BLaER1 treated with 17β-estradiol and CSF1 and Interleukin-3, amounts not matched to agents 10 nM and 100 nM (cell line): Measurements from ENCODE around the gene GTF2F2.
A peak's percentile ranks its signal among the peaks of the same experiment; 100 is the strongest.

Experiments used
- H3K27ac ChIP-seq, 11 experiments: shearing (Covaris generic); formaldehyde crosslinking; 2 replicates each; pipeline ENCODE4 v1.8.1; 2022
- H3K27me3 ChIP-seq, 11 experiments: shearing (Covaris generic); formaldehyde crosslinking; 2 replicates each; pipeline ENCODE4 v1.8.1; 2022
- H3K36me3 ChIP-seq, 11 experiments: shearing (Covaris generic); formaldehyde crosslinking; 2 replicates each; pipeline ENCODE4 v1.8.1; 2022
- H3K4me1 ChIP-seq, 10 experiments: shearing (Covaris generic); formaldehyde crosslinking; 2 replicates each; pipeline ENCODE4 v1.8.1; 2022
- H3K4me2 ChIP-seq, 11 experiments: shearing (Covaris generic); formaldehyde crosslinking; 2 replicates each; pipeline ENCODE4 v1.8.1; 2022
- H3K4me3 ChIP-seq, 10 experiments: shearing (Covaris generic); formaldehyde crosslinking; 2 replicates each; pipeline ENCODE4 v1.8.1; 2022
- H3K9ac ChIP-seq, 11 experiments: shearing (Covaris generic); formaldehyde crosslinking; 2 replicates each; pipeline ENCODE4 v1.8.1; 2022
- H3K9me3 ChIP-seq, 11 experiments: shearing (Covaris generic); formaldehyde crosslinking; replicated peaks in 1 of 11; 2 replicates each; pipeline ENCODE4 v1.8.1; 2022
- H4K20me1 ChIP-seq, 11 experiments: shearing (Covaris generic); formaldehyde crosslinking; 2 replicates each; pipeline ENCODE4 v1.8.1; 2022
- Cebpa-rat ChIP-seq, 11 experiments: shearing (Covaris generic); IDR thresholded peaks; 2 replicates each; pipeline ENCODE4 v1.8.1; 2022

The GTF2F2 gene, protein sequence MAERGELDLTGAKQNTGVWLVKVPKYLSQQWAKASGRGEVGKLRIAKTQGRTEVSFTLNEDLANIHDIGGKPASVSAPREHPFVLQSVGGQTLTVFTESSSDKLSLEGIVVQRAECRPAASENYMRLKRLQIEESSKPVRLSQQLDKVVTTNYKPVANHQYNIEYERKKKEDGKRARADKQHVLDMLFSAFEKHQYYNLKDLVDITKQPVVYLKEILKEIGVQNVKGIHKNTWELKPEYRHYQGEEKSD

DNA sequence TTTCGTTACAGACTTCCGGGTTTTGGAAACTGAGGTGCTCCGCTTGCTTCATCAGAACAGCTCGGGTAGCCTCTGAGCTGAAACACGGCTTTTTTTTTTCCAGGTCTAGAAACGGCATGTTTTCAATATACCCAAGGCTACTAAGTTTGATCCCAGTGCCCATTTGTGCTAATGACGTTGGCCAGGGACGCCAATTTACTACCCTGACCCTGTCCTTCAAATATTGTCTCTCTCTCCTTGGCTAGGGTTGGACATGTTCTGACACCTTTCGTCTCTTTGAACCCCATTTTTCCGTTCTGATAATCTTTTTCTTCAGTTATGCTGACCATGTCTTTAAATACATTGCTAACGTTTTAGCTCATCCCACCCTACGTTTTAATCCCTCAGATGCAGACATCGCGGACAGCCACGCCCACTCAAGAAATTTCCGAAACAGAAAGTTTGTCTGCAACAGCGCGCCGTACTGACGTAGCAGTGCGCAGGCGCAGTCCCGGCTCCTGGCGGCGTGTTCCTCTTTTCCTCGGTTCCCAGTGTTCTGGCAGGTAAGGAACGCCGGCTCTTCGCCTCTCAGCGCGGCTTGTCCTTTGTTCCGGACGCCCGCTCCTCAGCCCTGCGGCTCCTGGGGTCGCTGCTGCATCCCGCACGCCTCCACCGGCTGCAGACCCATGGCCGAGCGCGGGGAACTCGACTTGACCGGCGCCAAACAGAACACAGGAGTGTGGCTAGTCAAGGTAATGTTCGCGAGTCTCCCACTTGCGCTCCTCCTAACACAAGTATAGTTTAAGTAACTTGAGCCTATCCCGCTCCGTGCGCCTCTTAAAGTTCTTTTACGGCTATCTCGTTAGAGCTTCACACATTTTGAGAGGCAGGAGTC lies at the start of gene GTF2F2:
Gene GTF2F2 (plus strand): TSS at position 520 of the 874 bp plus-strand sequence. CDS start 146 bp downstream, at position 666.
- Histone ChIP-seq H3K9ac (peak within 1 kb of the TSS; percentile 84 to 92 (median 90)), H3K4me3 (peak within 1 kb of the TSS; percentile 68 to 93 (median 87)), H3K36me3 (peaks cover 0 to 17% (median 11%) of the 10 kb centered on the region in 11 experiments; a peak in 11 of 22 replicates), H3K4me2 (peak within 1 kb of the TSS; percentile 75 to 93 (median 88)), H3K4me1 (peaks cover 19 to 23% (median 21%) of the 10 kb centered on the region in 10 experiments), H4K20me1 (peaks cover 0 to 44% (median 36%) of the 10 kb centered on the region in 11 experiments; a peak in 19 of 22 replicates), H3K27ac (peak within 1 kb of the TSS; percentile 52 to 89 (median 84)), H3K9me3 (no peaks in the 10 kb centered on the region), H3K27me3 (no peaks in the 10 kb centered on the region)
- TF ChIP-seq Cebpa-rat (IDR thresholded peaks at IDR 0.05) = no peak

DNA sequence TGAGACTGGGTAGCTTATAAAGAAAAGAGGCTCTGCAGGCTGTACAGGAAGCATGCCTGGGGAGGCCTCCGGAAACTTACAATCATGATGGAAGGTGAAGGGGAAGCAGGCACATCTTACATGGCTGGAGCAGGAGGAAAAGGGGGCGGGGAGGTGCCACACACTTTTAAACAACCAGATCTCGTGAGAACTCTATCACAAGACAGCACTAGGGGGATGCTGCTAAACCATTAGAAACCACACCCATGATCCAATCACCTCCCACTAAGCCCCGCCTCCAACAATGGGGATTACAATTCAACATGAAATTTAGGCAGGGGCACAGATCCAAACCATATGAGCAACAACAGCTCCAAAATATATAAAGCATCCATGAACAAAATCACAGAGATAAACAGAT lies 46.5 kb upstream of the GTF2F2 start:
- H3K4me1 ChIP-seq = peaks cover 3 to 11% (median 4%) of the 10 kb centered on the region in 10 experiments; a peak in 19 of 20 replicates
- no peaks in the 10 kb centered on the region for H3K9me3 ChIP-seq
- no peak for TF ChIP-seq Cebpa-rat (IDR thresholded peaks at IDR 0.05)
- no peaks in the 10 kb centered on the region for H4K20me1 ChIP-seq
- no peak overlapping the region for H3K9ac ChIP-seq
- no peak overlapping the region for H3K4me3 ChIP-seq
- no peaks in the 10 kb centered on the region for H3K36me3 ChIP-seq
- H3K27ac ChIP-seq = no peak overlapping the region
- H3K4me2 ChIP-seq = no peak overlapping the region
- no peaks in the 10 kb centered on the region for H3K27me3 ChIP-seq

DNA sequence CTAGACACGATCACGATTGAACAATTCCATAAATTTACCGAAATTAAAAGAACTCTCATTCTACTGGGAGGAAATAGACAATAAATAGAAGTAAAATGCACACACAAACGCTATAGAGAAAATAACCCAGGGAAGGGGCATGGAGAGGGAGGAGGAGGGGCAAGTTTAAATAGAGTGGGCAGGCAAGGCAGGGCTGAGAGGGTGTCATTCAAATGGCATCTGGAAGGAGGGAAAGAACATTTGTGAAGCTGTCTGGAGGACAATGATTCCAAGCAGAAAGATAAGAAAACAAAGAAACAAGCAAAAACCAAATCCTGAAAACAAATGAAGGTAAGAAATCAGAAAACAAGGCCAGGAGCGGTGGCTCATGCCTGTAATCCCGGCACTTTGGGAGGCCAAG lies 45.6 kb upstream of the GTF2F2 start:
- no peak for TF ChIP-seq Cebpa-rat (IDR thresholded peaks at IDR 0.05)
- peaks cover 0 to 2% (median 0%) of the 10 kb centered on the region in 10 experiments; a peak in 3 of 20 replicates for H3K4me1 ChIP-seq
- no peaks in the 10 kb centered on the region for H3K36me3 ChIP-seq
- no peaks in the 10 kb centered on the region for H3K9me3 ChIP-seq
- H3K27me3 ChIP-seq = no peaks in the 10 kb centered on the region
- H3K4me2 ChIP-seq = no peak overlapping the region
- H3K27ac ChIP-seq = no peak overlapping the region
- no peak overlapping the region for H3K9ac ChIP-seq
- H4K20me1 ChIP-seq = no peaks in the 10 kb centered on the region
- H3K4me3 ChIP-seq = no peak overlapping the region

DNA sequence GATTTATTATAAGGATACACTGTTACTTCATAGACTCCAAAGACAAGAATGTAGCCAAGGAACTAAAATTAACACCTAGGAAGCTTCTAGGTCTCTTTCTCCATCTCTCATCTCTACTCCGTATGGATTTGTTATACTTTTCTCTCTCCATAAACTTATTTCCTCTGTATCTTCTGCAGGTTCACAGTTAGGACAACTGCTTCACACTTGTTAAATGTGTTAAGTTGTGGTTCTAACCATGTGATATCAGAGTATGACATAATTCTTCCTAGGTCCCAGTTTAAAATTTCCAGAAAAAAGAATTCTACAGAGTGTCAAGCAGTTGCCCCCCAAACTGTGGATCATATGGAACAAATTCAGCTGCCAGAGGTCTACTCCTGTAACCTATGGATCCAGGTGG lies 42.3 kb upstream of the GTF2F2 start:
- Histone ChIP-seq H3K27me3 (no peaks in the 10 kb centered on the region), H4K20me1 (no peaks in the 10 kb centered on the region), H3K36me3 (no peaks in the 10 kb centered on the region), H3K27ac (no peak overlapping the region), H3K4me2 (no peak overlapping the region), H3K4me1 (no peaks in the 10 kb centered on the region), H3K4me3 (no peak overlapping the region), H3K9ac (no peak overlapping the region), H3K9me3 (no peaks in the 10 kb centered on the region)
- TF ChIP-seq Cebpa-rat (IDR thresholded peaks at IDR 0.05) = no peak

DNA sequence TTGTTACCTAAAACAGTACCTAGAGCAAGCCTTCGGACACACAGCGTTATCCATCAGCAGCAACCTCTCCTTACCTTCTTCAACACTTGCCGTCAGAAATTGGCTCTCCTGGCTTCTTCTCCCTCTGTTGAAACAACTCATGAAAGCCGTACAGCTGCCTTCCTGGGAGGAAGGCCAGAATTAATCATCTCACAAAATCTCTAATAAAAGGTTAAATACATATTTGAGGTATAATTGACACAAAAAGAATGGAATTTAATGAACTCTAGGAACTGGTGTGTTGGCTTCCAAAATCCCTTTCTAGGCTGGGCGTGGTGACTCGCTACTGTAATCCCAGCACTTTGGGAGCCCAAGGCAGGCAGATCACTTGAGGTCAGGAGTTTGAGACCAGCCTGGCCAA lies 37.3 kb upstream of the GTF2F2 start:
- Histone ChIP-seq H3K27ac (no peak overlapping the region), H3K9me3 (no peaks in the 10 kb centered on the region), H4K20me1 (no peaks in the 10 kb centered on the region), H3K36me3 (no peaks in the 10 kb centered on the region), H3K4me1 (no peaks in the 10 kb centered on the region), H3K27me3 (no peaks in the 10 kb centered on the region), H3K4me2 (no peak overlapping the region), H3K4me3 (no peak overlapping the region), H3K9ac (no peak overlapping the region)
- no peak for TF ChIP-seq Cebpa-rat (IDR thresholded peaks at IDR 0.05)

DNA sequence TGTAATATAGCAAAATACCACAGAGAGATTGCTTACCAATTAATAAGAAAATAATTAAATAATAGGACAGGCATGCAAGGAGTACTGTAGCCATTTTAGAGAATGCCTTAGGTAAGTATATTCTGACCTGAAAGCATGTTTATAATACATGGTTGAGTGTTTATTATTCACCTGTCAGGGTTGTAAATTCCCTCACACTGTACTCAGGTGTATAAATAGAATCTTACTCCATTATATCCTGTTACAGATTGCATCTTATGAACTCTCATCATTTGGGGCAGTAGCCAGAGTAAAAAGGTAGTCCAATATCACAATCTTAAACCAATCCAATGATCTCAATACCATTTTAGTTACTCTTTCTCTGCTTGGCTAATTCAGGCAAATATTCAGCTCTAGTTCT lies 35.8 kb upstream of the GTF2F2 start:
- Histone ChIP-seq H3K9ac (no peak overlapping the region), H3K27ac (no peak overlapping the region), H3K4me3 (no peak overlapping the region), H3K36me3 (no peaks in the 10 kb centered on the region), H4K20me1 (no peaks in the 10 kb centered on the region), H3K9me3 (no peaks in the 10 kb centered on the region), H3K4me2 (no peak overlapping the region), H3K27me3 (no peaks in the 10 kb centered on the region), H3K4me1 (no peaks in the 10 kb centered on the region)
- no peak for TF ChIP-seq Cebpa-rat (IDR thresholded peaks at IDR 0.05)

DNA sequence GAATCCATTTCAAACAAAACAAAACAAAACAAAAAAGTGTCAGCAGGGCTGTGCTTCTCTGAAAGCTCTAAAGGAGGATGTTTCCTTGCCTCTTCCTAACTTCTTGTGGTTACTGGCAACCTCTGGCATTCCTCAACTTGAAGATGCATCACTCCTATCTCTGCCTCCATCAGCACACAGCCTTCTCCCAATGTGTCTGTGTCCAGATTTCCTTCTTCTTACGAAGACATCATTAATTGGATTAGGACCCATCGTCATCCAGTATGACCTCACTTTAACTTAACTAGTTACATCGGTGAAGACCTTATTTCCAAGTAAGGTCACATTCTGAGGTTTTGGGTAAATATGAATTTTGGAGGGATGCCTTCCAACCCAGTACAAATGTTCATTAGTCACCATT lies 33.8 kb upstream of the GTF2F2 start:
- H3K4me2 ChIP-seq = no peak overlapping the region
- H3K27ac ChIP-seq = no peak overlapping the region
- H3K36me3 ChIP-seq = no peaks in the 10 kb centered on the region
- H3K4me3 ChIP-seq = no peak overlapping the region
- H3K9ac ChIP-seq = no peak overlapping the region
- no peak for TF ChIP-seq Cebpa-rat (IDR thresholded peaks at IDR 0.05)
- H3K27me3 ChIP-seq = no peaks in the 10 kb centered on the region
- H3K9me3 ChIP-seq = no peaks in the 10 kb centered on the region
- no peaks in the 10 kb centered on the region for H3K4me1 ChIP-seq
- H4K20me1 ChIP-seq = no peaks in the 10 kb centered on the region

DNA sequence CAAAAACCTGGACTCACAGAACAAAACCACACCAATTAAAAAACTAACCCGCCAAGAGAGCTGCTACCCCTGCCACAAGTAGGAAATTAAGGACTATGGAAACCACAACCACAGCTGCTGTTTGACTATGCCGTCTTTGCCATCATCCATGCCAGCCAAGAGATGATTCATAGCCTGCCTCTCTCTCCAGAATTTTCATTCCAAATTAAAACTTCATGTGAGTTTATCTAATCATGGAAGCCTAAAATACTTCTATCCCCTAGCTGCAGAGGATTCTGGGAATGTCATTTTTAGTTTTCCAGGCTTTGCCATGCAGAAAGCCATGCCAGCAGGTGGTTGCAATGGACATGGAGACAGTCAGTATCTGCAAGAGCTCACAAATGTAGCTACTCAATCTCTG lies 27.6 kb upstream of the GTF2F2 start:
- no peak for TF ChIP-seq Cebpa-rat (IDR thresholded peaks at IDR 0.05)
- no peaks in the 10 kb centered on the region for H3K27me3 ChIP-seq
- peaks cover 0 to 5% (median 0%) of the 10 kb centered on the region in 10 experiments; a peak in 1 of 20 replicates for H3K4me1 ChIP-seq
- H3K9ac ChIP-seq = no peak overlapping the region
- H3K9me3 ChIP-seq = no peaks in the 10 kb centered on the region
- H3K4me2 ChIP-seq = no peak overlapping the region
- H3K36me3 ChIP-seq = no peaks in the 10 kb centered on the region
- no peak overlapping the region for H3K4me3 ChIP-seq
- H4K20me1 ChIP-seq = no peaks in the 10 kb centered on the region
- no peak overlapping the region for H3K27ac ChIP-seq

DNA sequence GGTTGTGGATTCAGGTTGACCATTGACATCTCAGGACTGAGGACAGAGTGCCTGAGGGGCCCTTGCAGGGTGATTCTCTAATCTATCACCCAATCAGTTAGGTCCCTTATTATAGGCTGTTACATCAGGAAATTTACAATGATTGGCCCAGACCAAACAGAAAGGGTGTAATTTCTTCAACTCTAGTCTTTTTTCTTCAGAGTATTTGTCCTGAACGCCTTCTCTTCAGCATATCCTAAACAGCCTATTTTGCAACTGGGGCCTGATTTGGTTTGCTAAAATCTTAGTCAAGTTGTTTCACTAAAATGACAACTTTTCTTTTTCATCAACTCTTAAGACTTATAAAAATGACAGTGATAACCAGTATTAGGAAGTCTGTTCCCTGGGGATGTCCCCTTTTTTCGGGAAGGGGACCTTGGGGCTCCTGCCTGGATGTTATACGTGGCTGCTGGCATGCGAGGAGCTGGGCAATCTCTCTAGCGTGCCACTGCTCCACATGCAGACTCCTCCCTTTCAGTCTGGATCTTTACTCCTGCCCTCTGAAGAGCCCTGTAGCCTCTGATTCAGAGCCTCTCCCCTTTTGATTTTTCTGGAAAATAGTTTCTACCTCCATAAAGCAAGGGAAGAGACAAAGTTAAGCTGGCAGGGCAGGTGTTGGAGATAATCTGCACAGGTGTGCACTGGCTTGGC lies 19.6 kb upstream of the GTF2F2 start:
- no peaks in the 10 kb centered on the region for H3K9me3 ChIP-seq
- TF ChIP-seq Cebpa-rat (IDR thresholded peaks at IDR 0.05) = no peak
- H3K9ac ChIP-seq = no peak overlapping the region
- H3K36me3 ChIP-seq = no peaks in the 10 kb centered on the region
- H3K4me1 ChIP-seq = no peaks in the 10 kb centered on the region
- no peaks in the 10 kb centered on the region for H3K27me3 ChIP-seq
- no peak overlapping the region for H3K4me2 ChIP-seq
- no peak overlapping the region for H3K4me3 ChIP-seq
- H3K27ac ChIP-seq = no peak overlapping the region
- no peaks in the 10 kb centered on the region for H4K20me1 ChIP-seq
